ENCODE measurements around the gene CXCR5.

Gene CXCR5

GRCh38 chr11:118898400-118899295 is 15.0 kb downstream of the CXCR5 start:
- FAIRE-seq (no peak), DNase-seq (ENCODE audit: insufficient read length, low spot score) (no peak)
- TF ChIP-seq, protein P1, sequence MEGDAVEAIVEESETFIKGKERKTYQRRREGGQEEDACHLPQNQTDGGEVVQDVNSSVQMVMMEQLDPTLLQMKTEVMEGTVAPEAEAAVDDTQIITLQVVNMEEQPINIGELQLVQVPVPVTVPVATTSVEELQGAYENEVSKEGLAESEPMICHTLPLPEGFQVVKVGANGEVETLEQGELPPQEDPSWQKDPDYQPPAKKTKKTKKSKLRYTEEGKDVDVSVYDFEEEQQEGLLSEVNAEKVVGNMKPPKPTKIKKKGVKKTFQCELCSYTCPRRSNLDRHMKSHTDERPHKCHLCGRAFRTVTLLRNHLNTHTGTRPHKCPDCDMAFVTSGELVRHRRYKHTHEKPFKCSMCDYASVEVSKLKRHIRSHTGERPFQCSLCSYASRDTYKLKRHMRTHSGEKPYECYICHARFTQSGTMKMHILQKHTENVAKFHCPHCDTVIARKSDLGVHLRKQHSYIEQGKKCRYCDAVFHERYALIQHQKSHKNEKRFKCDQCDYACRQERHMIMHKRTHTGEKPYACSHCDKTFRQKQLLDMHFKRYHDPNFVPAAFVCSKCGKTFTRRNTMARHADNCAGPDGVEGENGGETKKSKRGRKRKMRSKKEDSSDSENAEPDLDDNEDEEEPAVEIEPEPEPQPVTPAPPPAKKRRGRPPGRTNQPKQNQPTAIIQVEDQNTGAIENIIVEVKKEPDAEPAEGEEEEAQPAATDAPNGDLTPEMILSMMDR (IDR thresholded peaks at IDR 0.05; ENCODE audit: insufficient read depth, missing control alignments) = no peak

DNA sequence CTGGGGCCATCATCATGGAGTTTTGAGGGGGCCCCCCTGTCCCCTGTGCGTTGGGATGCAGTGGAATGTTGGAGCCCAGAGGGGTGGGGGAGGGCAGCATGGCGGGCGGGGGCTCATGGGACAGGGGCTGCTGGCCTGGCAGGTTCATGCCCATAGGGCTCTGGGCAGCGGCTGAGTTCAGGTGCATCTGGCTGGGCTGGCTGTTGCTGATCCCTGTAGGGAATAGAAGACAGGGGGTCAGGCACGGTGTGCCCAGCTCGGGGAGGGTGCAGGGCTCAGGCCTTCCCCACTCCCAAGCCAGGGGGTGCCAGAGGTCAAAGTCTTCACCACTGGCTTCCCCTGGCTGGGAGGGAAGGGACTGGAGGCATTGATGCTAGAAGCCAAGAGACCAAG is 15.6 kb downstream of the CXCR5 start:
- TF ChIP-seq, protein P1 (IDR thresholded peaks at IDR 0.05; ENCODE audit: insufficient read depth, missing control alignments) = no peak
- FAIRE-seq (no peak), DNase-seq (ENCODE audit: insufficient read length, low spot score) (no peak)

- FAIRE-seq (no peak), DNase-seq (ENCODE audit: insufficient read length, low spot score) (no peak)
- TF ChIP-seq, protein P1 (IDR thresholded peaks at IDR 0.05; ENCODE audit: insufficient read depth, missing control alignments) = no peak
Measured at GRCh38 chr11:118899706-118900360, 16.1 kb downstream of the CXCR5 start.

DNA sequence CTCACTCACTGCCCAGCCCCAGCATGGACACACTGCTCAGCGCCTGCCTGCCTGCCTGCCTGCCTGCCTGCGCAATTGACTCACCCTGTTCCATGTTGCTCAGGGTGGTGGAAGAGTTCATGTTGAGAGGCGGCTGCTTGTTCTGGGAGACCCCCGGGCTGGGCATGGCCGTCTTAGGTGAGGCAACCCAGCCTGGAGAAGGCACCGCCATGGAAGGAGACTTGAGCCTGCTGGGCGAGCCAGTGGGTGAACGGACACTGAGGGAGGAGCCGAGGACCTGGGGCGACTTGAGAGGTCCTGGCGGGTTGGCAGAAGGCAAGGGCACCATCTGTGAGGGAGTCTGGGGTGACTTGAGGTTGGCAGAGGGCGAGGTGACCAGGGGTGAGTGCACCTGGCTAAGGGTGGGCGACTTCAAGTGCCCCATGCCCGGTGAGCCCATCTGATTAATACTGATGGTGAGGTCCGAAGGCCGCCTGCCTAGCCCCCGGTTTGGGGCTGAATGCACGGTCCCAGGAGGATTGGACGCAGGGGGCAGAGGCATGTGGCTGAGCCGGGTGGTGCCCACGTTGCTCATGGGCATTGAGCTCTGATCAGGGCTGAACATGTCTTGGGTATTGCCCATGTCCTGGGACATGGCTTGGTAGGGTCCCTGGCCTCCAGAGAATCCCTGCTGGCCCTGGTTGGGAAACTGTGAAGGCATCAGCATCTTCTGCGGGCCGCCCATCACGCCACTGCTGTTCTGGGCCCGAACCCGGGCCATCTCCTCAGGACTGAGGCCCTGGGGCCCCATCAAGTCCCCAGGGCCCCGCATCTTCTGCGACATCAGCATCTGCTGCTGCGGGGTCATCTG is 17.1 kb downstream of the CXCR5 start:
- FAIRE-seq (no peak), DNase-seq (ENCODE audit: insufficient read length, low spot score) (no peak)
- TF ChIP-seq, protein P1 (IDR thresholded peaks at IDR 0.05; ENCODE audit: insufficient read depth, missing control alignments) = no peak

DNA sequence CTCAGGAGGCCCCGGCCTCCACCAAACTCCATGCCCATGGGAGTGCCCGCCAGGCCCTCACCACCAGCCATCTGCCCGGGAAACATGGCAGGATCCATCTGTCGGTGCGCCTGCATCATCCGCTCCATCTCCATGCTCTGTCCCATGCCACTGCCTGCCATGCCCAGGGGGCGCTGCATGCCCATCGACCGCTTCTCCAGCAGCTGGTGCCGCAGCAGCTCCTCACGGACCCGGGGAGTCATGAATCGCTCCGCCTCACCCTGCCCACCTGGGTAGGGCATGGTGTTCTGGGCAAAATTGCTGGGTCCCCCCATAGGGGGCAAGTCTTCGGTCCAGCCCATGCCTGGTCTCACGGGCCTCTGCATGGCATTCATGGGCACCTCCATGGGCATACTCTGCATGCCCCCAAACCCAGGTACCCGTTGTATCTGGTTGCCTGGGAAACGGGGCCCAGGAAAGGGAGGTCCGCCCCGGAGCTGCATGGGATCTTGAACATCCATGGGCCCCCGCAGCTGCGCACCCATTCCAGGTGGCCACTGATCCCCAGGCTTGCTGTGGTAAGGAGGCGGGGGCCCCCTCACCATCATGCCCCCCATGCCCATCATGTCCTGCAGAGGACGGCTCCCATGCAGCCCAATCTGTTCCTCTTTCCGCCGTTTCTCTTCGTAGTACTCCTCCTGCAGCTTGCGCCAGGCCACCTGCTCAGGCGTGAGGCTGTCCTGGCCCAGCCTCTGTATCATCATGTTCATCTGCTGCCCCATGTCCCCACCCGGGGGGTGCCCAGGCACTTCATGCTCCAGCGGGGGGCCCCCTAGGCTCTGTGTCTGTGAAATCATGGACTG is 18.0 kb downstream of the CXCR5 start:
- TF ChIP-seq, protein P1 (IDR thresholded peaks at IDR 0.05; ENCODE audit: insufficient read depth, missing control alignments) = no peak
- FAIRE-seq = no peak

More for the DNA sequence above, 18.0 kb downstream of the CXCR5 start:
- DNase-seq (ENCODE audit: insufficient read length, low spot score) = no peak

Data from D721Med (cell line).